HPDE6-E6E7 (cell line): ENCODE results near the gene BIVM.

Experiments
- DNase-seq: peaks from one replicate; pipeline ENCODE4 v3.0.0; 2011; ENCODE audit warnings: missing footprints; ENCODE audit errors: extremely low spot score

Gene BIVM

DNA sequence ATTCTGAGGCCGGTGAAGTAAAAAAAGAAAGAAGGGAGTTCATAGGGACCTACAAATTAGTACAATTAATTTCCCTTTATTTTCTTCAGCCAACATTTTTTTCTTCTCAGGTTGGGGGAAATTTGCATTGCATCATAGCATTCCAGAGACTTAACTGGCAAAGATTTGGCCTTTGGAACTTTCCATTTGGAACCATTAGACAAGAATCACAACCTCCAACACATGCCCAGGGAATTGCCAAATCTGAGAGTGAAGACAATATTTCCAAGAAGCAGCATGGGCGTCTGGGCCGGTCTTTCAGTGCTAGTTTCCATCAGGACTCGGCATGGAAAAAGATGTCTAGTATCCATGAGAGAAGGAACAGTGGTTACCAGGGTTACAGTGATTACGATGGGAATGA, 40.5 kb downstream of the BIVM start:
- no peak for DNase-seq

- DNase-seq: no peak
These were observed 46.3 kb downstream of the BIVM start for GRCh38 chr13:102845289-102845629.

GRCh38 chr13:102845630-102846260, 46.8 kb downstream of the BIVM start, which contains the start of gene ERCC5:
Gene ERCC5 (plus strand): TSS chr13:102846032. CDS start chr13:102846267, 235 bp downstream.
- DNase-seq: peak; percentile 71

GRCh38 chr13:102846261-102847015, 47.5 kb downstream of the BIVM start:
- DNase-seq: peak; percentile 22

- no peak for DNase-seq
These were observed 48.6 kb downstream of the BIVM start for GRCh38 chr13:102847272-102848234.

GRCh38 chr13:102848956-102849355, 50.0 kb downstream of the BIVM start:
- no peak for DNase-seq

DNA sequence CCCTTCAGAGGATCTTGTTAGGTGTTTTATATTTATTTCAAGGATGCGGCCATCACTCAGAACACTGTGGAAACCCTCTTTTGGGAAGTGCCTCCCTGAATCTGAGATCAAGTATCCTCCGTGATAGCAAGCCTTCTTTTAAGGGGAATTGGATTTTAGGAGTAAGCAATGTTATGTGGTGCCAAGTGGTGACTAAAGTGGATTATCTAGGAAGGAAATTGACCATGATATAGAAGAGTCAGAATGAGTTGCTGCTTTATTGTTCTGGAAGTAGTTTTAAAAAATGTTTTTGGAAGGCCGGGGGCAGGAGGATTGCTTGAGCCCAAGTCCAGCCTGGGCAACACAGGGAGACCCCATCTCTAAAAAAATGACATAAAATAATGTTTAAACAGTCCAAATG, 53.6 kb downstream of the BIVM start:
- DNase-seq: no peak

GRCh38 chr13:102854675-102855074, 55.8 kb downstream of the BIVM start:
- no peak for DNase-seq

DNA sequence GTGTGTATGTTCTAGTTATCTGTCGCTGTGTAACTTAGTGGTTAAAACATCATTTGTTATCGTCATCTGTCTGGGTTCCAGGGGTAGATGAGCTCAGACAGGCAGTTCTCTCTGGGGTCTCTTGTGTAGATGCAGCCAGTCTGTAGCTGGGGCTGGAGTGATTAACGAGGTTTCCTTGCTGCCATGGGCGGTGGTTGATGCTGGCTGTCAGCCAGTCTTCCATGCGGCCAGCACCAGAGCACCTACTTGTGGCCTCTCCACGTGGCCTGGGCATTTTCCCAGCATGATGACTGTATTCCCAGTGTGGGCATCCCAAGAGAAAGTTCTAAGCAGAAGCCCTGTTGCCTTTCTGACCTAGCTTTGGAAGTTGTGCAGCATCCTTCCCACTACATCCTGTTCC, 57.6 kb downstream of the BIVM start:
- DNase-seq: no peak

DNA sequence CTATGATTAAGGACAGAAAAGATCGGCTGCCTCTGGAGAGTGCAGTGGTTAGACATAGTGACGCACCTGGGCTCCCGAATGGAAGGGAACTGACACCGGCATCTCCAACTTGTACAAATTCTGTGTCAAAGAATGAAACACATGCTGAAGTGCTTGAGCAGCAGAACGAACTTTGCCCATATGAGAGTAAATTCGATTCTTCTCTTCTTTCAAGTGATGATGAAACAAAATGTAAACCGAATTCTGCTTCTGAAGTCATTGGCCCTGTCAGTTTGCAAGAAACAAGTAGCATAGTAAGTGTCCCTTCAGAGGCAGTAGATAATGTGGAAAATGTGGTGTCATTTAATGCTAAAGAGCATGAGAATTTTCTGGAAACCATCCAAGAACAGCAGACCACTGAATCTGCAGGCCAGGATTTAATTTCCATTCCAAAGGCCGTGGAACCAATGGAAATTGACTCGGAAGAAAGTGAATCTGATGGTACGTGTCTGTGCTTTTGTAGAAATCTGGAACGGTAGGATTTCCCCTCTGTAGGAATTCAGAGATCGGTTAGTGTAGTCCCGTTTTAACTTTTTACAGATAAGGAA, 63.8 kb downstream of the BIVM start:
- no peak for DNase-seq

- no peak for DNase-seq
These were observed 64.7 kb downstream of the BIVM start for GRCh38 chr13:102863590-102863989.

GRCh38 chr13:102868366-102868936, 69.5 kb downstream of the BIVM start:
- DNase-seq: no peak

DNA sequence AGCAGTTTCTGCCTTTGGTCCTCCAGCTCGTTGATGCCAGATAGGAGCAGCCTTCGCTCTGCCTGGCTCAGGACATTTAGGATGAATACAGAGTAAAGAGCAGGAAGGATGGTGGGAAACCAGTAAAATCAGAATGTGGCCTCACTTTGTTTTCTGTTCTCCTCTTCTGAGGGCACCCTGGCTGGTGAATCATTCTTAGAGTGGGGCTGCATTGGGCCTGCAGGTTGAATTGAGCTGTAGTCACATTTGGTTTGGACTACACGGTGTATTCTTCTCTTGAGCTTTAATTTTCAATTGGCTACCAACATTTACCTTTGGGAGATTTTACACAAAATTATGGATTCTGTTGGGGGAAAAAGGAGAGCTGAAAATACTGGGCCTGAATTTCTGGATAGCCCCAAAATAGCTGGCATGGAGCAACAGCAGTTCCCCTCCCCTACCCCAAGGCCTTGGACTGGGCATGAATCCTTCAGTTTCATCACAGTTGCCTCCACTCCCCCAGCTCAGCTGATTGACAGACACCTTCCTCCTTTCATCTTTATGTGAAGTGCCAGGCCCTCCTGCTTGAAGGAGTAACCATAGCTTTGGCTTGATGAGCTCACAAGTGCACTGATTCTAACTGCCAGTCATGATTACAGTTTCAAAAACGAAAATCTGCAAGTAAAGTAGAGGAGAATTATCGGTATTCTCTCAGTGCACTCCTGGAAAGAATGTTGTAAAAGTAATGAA, 71.2 kb downstream of the BIVM start:
- peak; percentile 10 for DNase-seq

DNA sequence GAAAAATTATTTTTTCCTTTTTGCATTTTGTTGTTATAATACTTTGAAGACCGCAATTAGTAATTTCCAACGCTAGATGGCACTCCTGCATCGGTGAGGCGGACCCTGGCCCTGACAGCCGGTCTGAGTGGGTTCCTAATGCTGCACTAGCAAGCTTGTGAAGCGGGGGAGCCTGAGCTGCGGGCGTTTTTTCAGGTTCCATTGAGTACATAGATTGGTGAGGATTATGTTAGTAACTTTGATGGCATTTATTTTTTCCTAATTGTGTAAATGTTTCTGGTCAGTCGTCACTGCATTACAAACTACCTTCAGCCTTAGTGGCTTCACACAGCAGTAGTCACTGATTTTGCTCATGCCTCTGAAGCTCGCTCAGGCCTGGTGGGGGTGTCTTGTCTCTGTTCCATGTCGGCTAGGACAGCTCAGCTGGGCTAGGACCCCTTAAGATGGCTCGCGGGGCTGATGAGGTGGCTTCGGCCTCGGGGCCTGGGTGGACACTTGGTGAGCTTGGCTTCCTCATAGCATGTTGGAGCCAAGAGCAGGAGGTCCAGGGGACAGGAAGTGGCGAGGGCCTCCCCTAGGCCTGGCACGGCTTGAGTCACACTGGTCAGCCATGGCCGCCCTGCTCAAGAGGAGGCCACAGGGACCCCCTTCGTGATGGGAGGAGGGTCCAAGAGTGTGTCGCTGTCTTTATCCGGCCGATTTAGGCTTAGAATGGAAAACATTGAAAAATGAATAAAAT, 71.9 kb downstream of the BIVM start:
- DNase-seq: peak; percentile 54

GRCh38 chr13:102872131-102872530, 73.2 kb downstream of the BIVM start:
- DNase-seq: no peak

DNA sequence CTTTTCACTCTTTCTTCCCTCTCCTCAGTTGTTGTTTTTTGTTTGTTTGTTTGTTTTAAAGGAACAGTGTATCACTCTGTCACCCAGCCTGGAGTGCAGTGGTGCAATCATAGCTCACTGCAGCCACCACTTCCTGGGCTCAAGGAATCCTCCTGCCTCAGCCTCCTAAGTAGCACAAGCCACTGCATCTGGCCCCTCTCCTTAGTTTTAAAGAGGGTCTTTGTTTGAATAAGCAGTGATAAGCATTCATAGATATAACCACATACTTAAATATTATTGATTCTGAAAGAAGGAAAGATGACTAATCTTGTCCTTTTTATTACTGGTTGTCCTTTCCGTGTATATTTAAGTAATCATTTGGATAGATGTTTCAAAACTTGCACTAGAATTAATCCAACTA, 73.6 kb downstream of the BIVM start:
- no peak for DNase-seq

- DNase-seq: peak; percentile 27
These were observed 74.7 kb downstream of the BIVM start for GRCh38 chr13:102873653-102874052.

GRCh38 chr13:102875256-102875655, 76.3 kb downstream of the BIVM start:
- no peak for DNase-seq

- no peak for DNase-seq
These were observed 78.4 kb downstream of the BIVM start for GRCh38 chr13:102877303-102877702.

GRCh38 chr13:102878481-102878880, 79.6 kb downstream of the BIVM start:
- no peak for DNase-seq
